H1 (cell line): ENCODE data around the gene VAV2. TPM values are rescaled to one million over a fixed set of nuclear protein-coding genes. Genes with fewer than 3 reads are reported as not detected.

Experiments
- SIRT6 ChIP-seq: IDR thresholded peaks from one replicate; pipeline ENCODE4 v1.7.1; 2012; ENCODE audit warnings: low read length, inconsistent platforms
- polyA plus RNA-seq, 7 experiments: library from polyadenylated mRNA; depleted of rRNA in 3 of 7; stranded (reverse) in 5 of 7; unstranded in 2 of 7; fragments of >200 nt in 5 of 7; fragments of 200-250 nt in 2 of 7; gene quantifications; 1 replicate in 5 of 7; 2 replicates in 1 of 7; 4 replicates in 1 of 7; pipeline versions ENCODE4 v1.2.1 to v1.2.3, GENCODE V29; 2011 to 2013; ENCODE audit warnings: missing spikeins in 2 of 7, mixed read lengths in 2 of 7
- total RNA-seq: library from RNA; stranded (reverse); fragmentation: NEBNext Ultra II Directional; extraction: Animal tissue kit (Norgen Biotek cat#: 25700); gene quantifications from 2 replicates; pipeline ENCODE4 v1.2.1, GENCODE V29; 2021
- TF ChIP-seq, protein P1 (sequence below): fragments of 300-600 bp; sonication (generic); IDR thresholded peaks from 2 replicates; pipeline ENCODE4 v1.7.1; 2012; ENCODE audit warnings: low read length, moderate library complexity, mild to moderate bottlenecking, inconsistent platforms; ENCODE audit not compliant: insufficient replicate concordance

VAV2 gene
- total and polyA plus RNA-seq, 2 of the 8 experiments (the other 6 are each of a cell fraction or from before 2014, with no cell fraction given), result 13.6 to 37.6 TPM

DNA sequence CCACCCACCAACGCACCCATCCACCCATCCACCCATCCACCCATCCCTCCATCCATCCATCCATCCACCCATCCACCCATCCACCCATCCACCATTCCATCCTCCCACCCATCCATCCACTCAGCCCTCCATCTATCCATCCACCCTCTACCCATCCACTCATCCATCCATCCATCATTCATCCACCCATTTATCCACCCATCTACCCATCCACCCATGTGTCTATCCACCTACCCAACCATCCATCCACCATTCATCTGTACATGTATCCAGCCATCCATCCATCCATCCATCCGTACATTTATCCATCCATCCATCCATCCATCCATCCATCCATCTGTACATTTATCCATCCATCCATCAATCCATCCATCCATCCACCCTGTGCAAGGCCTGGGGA, 11.1 kb upstream of the VAV2 start (continued):
- TF ChIP-seq, protein P1, sequence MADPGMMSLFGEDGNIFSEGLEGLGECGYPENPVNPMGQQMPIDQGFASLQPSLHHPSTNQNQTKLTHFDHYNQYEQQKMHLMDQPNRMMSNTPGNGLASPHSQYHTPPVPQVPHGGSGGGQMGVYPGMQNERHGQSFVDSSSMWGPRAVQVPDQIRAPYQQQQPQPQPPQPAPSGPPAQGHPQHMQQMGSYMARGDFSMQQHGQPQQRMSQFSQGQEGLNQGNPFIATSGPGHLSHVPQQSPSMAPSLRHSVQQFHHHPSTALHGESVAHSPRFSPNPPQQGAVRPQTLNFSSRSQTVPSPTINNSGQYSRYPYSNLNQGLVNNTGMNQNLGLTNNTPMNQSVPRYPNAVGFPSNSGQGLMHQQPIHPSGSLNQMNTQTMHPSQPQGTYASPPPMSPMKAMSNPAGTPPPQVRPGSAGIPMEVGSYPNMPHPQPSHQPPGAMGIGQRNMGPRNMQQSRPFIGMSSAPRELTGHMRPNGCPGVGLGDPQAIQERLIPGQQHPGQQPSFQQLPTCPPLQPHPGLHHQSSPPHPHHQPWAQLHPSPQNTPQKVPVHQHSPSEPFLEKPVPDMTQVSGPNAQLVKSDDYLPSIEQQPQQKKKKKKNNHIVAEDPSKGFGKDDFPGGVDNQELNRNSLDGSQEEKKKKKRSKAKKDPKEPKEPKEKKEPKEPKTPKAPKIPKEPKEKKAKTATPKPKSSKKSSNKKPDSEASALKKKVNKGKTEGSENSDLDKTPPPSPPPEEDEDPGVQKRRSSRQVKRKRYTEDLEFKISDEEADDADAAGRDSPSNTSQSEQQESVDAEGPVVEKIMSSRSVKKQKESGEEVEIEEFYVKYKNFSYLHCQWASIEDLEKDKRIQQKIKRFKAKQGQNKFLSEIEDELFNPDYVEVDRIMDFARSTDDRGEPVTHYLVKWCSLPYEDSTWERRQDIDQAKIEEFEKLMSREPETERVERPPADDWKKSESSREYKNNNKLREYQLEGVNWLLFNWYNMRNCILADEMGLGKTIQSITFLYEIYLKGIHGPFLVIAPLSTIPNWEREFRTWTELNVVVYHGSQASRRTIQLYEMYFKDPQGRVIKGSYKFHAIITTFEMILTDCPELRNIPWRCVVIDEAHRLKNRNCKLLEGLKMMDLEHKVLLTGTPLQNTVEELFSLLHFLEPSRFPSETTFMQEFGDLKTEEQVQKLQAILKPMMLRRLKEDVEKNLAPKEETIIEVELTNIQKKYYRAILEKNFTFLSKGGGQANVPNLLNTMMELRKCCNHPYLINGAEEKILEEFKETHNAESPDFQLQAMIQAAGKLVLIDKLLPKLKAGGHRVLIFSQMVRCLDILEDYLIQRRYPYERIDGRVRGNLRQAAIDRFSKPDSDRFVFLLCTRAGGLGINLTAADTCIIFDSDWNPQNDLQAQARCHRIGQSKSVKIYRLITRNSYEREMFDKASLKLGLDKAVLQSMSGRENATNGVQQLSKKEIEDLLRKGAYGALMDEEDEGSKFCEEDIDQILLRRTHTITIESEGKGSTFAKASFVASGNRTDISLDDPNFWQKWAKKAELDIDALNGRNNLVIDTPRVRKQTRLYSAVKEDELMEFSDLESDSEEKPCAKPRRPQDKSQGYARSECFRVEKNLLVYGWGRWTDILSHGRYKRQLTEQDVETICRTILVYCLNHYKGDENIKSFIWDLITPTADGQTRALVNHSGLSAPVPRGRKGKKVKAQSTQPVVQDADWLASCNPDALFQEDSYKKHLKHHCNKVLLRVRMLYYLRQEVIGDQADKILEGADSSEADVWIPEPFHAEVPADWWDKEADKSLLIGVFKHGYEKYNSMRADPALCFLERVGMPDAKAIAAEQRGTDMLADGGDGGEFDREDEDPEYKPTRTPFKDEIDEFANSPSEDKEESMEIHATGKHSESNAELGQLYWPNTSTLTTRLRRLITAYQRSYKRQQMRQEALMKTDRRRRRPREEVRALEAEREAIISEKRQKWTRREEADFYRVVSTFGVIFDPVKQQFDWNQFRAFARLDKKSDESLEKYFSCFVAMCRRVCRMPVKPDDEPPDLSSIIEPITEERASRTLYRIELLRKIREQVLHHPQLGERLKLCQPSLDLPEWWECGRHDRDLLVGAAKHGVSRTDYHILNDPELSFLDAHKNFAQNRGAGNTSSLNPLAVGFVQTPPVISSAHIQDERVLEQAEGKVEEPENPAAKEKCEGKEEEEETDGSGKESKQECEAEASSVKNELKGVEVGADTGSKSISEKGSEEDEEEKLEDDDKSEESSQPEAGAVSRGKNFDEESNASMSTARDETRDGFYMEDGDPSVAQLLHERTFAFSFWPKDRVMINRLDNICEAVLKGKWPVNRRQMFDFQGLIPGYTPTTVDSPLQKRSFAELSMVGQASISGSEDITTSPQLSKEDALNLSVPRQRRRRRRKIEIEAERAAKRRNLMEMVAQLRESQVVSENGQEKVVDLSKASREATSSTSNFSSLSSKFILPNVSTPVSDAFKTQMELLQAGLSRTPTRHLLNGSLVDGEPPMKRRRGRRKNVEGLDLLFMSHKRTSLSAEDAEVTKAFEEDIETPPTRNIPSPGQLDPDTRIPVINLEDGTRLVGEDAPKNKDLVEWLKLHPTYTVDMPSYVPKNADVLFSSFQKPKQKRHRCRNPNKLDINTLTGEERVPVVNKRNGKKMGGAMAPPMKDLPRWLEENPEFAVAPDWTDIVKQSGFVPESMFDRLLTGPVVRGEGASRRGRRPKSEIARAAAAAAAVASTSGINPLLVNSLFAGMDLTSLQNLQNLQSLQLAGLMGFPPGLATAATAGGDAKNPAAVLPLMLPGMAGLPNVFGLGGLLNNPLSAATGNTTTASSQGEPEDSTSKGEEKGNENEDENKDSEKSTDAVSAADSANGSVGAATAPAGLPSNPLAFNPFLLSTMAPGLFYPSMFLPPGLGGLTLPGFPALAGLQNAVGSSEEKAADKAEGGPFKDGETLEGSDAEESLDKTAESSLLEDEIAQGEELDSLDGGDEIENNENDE, result no peak
- no peak for TF ChIP-seq SIRT6
